ENCODE data around the gene AFG3L2.
"Not testable (repeated sequence)": the region's sequence is repeated elsewhere in the genome, so short reads cannot be mapped to it uniquely, and the experiment has no call there.

The AFG3L2 gene

DNA sequence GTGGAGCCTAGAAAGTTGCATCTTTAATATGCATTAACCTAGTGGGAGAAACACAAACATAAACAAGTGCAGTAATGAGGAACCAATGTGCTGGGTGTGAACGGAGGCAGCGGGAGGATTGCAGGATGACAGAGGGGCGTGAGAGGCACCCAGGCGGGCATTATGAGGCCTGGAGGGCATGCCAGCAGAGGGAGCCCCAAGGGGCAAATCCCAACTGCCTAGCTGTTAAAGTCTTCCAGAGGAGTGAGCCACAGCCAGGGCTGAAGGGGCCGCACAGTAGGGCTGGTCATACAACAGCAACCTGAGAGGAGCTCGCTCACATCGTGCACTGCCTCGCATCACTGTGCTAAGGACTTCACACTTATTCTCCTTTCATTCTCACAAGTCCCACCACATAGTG, 17.4 kb upstream of the AFG3L2 start:
- no peak for DNase-seq

DNA sequence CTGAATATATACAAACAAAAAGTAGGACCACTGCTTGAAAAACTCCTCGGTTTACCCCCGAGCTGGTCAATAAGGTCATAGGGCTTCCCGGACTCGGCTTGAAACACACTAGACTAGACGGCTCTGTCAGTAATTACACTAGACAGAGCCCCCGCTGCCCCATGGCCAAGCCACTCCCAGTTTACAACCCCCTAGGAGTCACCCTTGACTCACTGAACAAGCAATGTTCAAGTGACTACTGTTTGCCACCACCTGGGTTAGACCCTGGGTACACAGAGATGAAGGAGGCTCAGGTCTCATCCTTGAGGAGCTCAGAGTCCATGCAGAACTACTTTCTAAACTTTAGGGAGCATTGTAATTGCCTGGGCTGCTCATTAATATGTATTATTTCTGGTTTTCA, 17.0 kb upstream of the AFG3L2 start:
- no peak for DNase-seq

DNA sequence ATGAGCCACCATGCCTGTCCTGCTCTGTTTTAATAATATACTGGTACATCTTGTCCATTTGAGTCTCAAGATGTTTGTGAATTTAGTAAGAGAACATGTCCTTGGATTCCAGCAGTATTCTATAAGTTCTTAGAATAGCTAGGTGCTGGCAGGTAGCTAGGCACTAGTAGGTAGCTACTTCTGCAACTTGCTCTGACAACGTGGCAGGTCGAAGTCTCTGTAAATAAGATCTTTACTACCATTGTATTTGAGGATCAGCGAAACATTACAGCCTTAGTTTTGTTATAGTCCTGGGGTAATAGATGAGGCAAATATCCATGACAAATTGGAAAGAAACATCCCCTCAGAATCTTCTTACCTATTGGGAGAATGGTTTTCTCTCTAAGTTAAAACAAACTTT, 16.5 kb upstream of the AFG3L2 start:
- DNase-seq: no peak

DNA sequence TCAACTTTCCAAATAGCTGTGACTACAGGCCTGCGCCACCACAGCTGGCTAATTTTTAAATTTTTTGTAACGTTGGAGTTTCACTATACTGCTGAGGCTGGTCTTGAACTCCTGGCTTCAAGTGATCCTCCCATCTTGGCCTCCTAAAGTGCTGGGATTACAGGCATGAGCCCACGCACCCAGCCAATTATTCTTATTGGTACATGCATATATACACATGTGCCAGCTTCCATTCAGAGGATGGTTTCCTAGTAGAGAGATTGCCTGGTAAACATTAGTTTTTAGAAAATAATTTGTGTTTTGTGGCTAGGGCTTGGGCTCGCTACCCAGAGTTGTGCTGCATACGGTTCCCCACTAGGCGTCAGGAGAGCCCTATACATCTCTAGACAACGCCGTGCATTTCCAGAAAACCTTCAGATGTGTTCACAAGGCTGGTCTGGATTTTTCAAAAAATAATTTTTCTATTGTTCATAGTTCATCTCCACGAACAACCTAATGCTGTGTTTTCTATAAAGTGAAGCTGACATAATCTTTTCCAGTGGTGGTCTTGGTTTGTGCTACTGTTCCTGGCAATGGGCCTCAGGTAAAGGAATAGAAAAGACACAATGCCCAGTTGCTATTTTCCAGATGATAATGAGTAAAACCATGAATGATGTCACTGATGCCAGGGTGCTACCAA, 14.6 kb upstream of the AFG3L2 start:
- peak; percentile 57 for DNase-seq

DNA sequence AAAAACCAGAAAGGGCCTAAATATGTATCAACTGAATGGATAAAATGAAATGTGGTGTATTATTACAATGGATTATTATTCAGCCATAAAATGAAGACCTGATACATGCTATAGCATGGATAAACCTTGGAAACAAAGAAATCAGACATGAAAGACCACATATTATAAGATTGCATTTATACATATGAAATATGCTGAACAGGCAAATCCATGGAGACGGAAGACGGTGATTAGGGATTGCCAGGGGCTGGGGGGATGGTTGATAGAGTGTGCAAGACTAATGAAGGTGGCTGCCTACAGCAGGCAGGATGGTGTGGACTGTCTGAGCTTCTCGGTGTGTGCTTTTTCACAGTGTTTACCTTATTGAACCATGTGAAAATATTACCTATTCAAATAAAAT, 11.4 kb upstream of the AFG3L2 start:
- no peak for DNase-seq

DNA sequence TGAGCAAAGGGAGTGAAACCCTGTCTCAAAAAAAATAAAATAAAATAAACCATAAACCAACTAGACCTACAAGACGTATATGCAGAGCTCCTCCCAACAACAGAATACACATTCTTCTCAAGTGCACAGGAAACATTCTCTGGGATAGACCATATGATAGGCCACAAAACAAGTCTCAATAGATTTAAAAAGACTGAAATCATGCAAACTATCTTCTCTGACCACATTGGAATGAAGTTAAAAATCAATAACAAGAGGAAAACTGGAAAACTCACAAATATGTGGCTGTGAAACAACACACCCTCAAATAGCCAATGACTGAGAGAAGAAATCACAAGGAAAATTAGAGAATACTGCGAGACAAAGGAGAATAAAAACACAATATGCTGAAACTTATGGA, 7.2 kb upstream of the AFG3L2 start:
- no peak for DNase-seq

DNA sequence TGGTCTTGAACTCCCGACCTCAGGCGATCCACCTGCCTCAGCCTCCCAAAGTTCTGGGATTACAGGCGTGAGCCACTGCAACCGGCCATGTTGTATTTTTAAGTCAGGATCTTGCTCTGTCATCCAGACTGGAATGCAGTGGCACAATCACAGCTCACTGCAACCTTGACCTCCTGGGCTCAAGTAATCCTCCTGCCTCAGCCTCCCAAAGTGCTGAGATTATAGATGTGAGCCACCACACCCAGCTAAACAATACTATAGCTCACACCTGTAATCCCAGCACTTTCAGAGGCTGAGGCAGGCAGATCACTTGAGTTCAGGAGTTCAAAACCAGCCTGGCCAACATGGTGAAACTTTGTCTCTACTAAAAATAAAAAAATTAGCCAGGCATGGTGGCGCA, 6.7 kb upstream of the AFG3L2 start:
- DNase-seq: not testable (repeated sequence)

DNA sequence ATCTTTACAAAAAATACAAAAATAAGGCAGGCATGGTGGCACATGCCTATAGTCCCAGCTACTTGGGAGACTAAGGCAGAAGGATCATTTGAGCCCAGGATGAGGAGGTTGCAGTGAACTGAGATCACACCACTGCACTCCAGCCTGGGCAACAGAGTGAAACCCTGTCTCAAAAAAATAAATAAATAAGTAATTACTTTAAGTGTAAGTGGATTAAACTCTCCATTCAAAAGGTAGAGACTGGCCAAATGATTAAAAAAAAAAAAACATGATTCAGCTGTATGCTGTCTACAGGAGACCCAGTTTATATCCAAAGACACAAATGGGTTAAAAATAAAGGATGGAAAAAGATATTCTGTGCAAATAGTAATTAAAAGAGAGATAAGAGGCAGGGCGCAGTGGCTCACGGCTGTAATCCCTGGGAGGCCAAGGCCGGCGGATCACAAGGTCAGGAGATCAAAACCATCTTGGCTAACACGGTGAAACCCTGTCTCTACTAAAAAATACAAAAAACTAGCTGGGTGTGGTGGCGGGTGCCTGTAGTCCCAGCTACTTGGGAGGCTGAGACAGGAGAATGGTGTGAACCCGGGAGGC, 5.3 kb upstream of the AFG3L2 start:
- DNase-seq: not testable (repeated sequence)

DNA sequence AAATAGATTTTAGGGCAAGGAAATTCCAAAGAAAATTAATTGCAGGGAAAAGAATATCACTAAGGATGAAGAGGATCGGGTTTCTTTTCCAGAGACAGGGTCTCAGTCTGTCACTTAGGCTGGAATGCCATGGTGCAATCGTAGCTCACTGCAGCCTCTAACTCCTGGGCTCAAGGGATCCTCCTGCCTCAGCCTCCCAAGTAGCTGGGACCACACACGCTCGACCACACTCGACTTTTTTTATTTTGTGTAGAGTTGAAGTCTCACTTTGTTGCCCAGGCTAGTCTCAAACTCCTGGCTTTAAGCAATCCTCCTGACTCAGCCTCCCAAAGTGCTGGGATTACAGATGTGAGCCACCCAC, 1.2 kb upstream of the AFG3L2 start:
- DNase-seq: not testable (repeated sequence)

DNA sequence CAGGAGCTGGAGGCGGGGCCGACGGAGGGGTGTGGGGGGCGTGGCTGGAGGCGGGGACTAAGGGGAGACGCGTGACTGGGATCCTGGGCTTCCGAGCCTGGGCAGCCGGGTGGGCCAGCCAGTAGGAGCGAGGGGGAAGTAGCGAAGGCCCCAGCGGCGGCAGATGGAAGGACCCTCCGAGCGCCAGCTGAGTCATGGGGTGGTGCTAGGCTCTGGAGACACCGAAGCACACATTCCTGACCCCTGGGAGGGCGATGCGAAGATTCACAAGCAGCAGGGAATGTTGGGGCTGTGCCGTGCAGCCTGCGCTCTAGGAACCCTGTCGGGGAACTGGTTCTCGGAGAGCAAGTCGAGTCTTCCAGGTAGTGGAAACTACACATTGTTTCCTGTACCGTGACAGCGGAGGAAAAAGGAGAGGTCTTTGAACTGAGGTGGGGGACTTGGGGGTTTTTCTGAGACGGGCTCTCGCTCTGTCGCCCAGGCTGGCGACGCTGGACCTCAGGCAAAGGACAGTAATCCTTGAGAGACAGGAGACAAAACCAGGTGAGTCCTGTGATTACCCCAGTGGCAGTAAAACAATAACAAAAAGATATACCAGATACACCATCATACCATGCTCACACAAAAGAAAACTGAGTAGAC, 650 bp upstream of the AFG3L2 start:
- DNase-seq: no peak

DNA sequence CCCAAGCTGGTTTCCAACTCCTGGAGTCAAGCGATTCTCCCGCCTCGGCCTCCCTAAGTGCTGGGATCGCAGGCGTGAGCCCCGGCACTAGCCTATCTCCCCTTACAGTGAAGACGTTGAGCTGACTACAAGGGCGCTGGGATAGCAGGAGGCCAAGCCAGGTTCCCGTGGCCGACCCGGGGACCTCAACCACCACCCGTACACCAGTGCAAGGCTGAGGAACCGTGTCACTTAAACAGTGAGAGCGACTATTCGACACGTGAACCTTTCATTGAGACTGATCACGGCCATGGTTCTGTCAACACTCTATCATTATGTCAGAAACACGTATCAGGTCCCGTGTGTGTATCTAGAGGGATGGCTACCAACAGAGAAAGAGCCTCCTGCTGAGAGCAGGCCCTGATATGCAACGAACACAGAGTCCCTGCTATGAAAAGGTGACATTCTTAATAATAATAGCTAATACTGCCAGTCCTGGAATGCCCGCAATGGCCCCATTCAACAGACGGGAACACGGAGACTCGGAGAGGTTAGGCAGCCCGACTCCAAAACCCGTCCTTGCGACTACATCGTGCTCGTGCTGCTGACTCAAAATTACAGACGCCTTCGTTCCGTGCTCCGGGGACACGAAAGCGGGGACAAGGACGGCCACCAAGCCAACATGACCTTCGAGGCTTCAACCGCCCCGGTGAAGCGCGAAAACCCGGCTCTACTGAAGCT, 833 bp downstream of the AFG3L2 start:
- peak; percentile 7 for DNase-seq

DNA sequence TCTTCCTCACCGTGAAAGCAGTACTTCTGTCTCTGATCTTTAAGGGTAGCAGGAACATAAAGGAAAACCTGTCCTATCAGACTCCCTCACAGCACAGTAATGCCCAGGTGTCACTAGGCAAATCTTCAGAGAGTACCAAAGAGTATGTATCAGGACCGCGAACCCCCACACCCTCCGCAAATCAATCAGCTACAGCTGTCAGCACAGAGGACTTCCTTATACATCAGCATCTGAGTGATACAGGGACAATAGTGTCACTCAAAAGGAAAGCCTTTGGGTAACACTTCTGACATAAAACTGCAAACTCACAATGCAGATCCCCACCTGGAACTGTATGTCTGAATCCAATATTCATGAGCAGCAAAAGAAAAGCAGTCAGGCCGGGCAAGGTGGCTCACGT, 2.6 kb downstream of the AFG3L2 start:
- no peak for DNase-seq

DNA sequence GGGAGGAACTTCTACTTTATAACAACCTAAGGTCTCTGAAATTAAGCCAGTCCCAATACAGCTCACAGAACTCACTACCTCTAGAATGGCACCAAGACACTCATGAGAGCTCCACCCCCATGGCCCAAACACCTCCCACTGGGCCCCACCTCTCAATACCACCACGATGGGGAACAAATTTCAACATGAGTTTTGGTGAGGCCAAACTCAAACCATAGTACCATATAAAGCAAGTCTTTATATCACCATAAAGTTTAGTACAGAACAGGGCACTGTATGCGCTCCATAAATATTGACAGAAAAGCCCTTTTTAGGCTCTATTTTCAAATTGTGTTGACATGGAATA, 3.3 kb downstream of the AFG3L2 start:
- DNase-seq: no peak

DNA sequence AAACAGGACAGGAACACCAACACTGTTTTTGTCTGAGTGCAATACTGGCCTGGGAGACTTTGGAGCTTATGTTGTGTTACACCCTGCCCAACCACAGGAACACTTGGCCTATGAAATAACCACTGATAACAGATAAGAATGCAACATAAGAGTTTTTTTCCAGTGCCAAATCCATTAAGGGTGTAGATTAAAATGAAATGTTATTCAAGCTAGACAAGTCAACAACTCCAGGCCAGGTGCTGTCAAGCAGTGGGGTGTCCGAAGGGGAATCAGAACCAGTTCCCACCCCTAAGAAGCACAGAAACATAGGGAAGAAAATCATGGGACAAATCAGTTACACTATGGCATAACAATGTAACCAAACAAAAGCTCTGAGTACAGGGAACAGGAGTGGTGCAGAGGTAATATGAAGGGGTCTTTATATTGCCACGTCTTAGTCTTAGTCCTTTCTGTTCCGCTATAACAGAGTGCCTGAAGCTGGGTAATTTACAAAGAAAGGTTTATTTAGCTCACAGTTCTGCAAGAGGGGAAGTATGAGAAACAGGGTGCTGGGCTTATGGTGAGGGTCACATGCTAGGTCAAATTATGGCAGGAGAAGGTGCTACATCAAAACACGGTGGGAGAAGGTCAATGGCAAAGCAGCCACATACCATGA, 3.8 kb downstream of the AFG3L2 start:
- DNase-seq: no peak

DNA sequence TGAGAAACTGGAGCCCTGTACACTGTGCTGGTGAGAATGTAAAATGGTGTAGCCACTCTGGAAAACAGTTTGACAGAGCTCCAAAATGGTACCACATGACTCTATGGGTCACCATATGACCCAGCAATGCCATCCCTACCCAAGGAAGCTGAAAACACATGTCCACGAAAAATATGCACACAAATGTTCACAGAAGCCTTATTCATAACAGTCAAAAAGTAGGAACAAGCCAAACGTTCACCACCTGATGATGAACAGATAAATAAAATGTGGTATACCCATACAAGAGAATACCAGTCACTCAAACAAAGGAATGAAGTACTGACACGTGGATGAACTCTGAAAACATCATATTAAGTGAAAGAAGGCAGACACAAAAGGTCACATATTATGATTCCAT, 4.6 kb downstream of the AFG3L2 start:
- DNase-seq: no peak

DNA sequence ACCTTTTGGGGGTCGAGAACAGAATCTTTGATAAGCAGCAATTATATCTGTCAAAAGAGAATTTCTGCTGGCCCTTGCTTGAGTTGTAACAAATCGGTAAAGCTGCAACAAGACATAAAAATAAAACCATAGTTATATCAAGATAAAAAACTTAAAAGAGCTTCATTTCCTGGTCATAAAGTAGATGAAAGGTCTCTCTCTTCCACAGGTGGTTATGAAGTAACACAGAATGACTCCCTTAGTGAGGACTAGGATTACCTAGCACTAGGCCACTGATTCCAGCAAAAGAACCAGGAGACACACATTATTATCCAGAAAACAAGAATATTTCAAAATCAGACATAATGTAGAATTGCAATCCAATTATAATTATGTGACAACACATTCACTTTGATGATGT, 5.4 kb downstream of the AFG3L2 start:
- DNase-seq: no peak

DNA sequence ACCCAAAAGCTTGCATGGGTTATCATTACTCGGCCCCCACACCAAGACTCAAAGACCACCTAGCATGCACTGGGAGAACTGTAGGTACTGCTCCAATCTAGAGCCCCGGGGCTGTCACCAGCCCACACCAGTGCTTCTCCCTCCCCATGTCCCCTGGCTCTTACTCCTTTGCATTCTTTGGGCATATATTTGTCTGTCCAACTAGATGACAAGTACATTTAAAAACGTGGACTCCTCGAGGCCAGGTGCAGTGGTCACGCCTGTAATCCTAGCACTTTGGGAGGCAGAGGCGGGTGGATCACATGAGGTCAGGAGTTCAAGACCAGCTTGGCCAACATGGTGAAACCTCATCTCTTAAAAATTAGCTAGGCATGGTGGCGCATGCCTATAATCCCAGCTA, 7.8 kb downstream of the AFG3L2 start:
- no peak for DNase-seq

DNA sequence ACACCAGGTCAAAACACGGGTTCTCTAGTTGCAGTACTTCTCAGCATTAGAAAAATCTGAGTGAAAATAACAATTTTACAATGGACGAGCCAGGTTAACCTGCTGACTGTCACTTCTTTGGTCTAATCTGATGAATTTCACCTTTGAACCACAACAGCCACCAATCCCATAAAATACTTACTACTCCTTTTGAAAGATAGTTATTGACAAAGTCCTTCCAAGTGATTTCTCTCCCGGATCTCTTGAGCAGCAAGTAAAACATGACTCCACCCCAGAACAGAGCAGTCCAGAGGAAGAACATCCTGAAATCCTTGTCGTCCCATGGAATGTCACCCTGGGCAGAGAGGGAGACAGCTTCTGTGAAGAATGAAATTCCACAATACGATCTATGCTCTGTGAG, 10.2 kb downstream of the AFG3L2 start:
- no peak for DNase-seq

DNA sequence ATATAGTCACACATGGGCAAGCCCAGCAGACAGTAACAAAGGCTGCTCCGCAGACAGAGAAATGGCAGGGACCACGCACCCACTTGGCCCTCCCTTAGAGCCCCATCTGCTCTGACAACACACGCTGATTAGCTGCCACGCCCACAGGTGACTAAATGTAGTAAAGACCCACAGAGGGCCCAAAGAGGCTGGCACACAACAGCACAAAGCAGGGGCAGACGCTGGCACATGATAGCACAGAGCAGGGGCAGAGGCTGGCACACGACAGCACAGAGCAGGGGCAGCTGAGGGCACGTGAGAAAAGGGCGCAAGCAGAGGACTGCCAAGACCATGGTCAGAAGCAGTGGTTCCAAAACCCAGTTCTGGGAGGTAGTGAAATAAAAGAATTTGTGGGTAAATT, 10.6 kb downstream of the AFG3L2 start:
- DNase-seq: no peak

DNA sequence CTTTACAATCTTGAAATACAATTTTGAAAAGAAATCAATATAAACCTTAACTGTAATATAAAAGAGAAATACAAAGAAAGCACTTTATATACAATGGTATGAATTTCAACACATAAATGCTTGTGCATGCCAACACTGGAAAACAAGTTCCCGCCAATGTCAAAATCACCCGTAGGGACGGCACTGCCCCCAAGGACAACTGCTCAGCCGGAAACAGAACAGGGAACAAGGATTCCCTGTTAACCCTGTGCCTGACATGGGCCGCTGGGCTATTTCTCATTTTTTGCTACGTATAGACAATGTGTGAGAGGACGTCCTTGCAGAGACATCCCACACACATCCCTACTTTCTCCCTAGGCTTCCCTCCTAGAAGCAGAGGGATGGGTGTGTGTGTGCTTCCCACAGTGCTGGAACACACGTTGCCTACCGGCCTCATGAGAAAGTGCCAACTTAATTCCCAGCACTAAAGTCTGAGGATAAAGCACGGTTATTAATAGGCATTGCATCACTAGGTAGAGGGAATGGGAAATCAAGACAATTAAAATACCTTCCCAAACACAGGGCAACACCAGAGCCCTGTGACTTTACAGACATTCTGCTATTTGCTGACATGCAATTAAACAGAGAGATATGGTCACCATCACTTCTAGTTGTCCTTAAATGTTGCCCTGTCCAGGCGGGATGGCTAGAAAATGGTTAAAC, 14.4 kb downstream of the AFG3L2 start:
- no peak for DNase-seq

DNA sequence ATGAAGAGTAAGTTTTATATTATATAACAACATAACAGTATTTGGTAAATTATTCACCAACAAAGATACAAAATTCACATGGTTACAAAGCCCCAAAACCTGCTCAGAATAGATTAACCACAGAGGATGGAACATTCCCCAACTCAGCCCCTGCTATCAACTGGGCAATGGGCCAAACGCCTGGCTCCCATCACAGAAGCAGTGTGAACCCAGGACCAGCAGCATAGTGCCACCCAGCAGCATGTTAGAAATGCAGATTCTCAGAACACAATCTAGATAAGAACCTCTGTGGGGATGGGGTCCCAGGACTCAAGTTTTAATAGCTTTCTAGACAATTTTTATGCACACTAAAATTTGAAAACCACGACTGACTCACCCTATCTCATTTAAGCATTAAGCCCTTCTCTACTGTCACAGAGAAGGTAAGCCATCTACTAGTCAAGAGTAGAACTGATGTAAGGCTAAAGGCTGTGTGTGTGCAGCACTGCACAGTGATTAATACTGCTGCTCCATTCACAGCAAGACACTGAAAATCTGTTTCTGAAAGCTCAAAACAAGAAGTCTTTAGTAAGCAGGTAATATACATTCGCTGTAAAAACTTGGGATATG, 15.2 kb downstream of the AFG3L2 start:
- no peak for DNase-seq

DNA sequence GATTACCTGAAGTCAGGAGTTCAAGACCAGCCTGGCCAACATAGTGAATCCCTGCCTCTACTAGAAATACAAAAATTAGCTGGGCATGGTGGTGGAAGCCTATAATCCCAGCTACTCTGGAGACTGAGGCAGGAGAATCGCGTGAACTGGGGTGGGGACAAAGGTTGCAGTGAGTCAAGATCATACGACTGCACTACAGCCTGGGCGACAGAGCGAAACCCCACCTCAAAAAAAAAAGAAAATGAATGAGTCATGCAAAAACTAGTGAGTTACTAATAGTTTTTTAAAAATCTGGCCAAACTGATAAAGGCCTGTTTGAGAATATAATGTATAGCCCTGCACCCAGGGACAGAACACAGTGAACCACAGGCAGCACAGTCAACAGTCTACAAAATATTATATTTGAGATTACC, 17.5 kb downstream of the AFG3L2 start:
- DNase-seq: no peak

DNA sequence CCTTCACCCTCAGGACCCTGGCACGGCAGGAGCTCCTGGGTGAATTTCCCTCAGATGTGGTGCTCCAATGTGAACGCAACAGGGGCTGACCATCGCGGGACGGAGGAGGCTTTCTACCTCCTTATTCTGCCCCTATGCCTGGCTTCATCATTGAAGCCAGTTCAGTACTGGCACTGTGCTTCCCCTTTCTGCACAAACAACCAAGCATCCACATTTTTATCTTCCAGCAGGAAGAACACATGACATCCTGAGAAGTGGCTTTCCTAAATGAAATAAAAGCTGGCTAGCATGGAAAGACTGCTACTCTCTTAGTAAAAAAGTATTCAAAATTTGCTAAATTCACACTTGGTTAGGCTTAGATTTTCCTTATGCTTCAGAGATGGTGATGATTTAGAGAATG, 24.8 kb downstream of the AFG3L2 start:
- no peak for DNase-seq

Measured in activated naive CD4-positive, alpha-beta T cell treated with Interleukin-2 at 50 U/mL for 16 hours (primary cell).